Right ventricle myocardium superior (tissue), 1 donor: ENCODE measurements around the gene EPS8L3. TPM values are rescaled to one million over a fixed set of nuclear protein-coding genes. Genes with fewer than 3 reads are reported as not detected.
"Not testable (repeated sequence)": the region's sequence is repeated elsewhere in the genome, so short reads cannot be mapped to it uniquely, and the experiment has no call there.

Source experiments
- ATAC-seq: fragments of 200-7000 bp; cut with Tn5 transposase; one replicate; pipeline ENCODE4 v1.9.1; 2020; ENCODE audit warnings: mild to moderate bottlenecking; ENCODE audit not compliant: poor library complexity
- DNase-seq: peaks from one replicate; pipeline ENCODE4 v3.0.0-alpha.2; 2020
- intact Hi-C: fragments of 100-400 bp; cut with DNase I; formaldehyde crosslinking; loops from one replicate; pipeline ENCODE4 v1.11.2; 2022
- total RNA-seq: library from RNA; stranded (reverse); fragmentation: NEBNext Ultra II Directional; extraction: Animal tissue kit (Norgen Biotek cat#: 25700); gene quantifications from one replicate; pipeline ENCODE4 v1.2.1, GENCODE V29; 2021
- donor health status: DM: no; HTN: yes; CAD: no; lungs with severe emphysema.

The EPS8L3 gene
- total RNA-seq, 1 donor from 2014 or later = not detected

DNA sequence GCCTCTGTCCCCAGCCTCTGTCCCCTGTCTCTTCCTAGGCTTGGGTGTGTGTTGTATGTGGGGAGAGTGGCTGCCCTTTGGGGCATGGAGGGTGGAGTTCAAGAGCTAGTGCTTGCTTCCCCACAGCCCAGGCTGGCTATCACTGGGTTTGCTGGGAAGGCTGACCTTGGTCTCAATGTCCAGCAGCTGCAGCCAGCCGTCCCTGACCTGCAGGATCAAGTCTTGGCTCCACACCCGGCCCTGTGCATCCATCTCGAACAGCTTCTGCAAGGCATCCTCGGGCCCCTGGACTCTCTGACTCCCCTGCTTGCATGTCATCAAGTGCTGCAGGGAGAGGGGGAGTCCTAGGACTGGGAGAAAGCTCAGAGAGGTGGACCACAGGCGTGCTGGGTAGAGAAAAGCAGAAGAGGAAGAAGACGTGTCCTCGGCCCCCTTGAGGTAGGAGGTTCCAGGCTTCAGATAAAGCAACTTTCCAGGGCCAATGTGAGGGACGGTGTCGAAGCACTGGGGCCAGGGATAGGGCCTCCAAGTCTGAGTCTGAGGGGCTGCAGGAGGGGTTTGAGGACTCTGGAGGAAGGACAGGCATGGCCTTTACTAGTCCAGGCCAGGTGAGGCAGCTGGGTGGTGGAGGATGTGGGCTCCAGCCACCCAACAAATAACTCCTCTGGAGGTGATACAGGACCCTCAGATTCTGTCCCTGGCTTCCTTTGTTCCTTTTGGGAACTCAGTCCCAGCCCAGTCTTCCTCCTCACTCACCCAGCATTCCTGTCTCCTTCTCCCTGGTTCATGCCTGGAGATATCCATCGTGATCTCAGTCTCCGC, 4.0 kb downstream of the EPS8L3 start:
- no peak for DNase-seq
- intact Hi-C loops = loop anchor here (10.0 kb wide), 1 partner anchor 45 kb away; the partner anchor contains the start of gene GSTM5
- no peak for ATAC-seq

DNA sequence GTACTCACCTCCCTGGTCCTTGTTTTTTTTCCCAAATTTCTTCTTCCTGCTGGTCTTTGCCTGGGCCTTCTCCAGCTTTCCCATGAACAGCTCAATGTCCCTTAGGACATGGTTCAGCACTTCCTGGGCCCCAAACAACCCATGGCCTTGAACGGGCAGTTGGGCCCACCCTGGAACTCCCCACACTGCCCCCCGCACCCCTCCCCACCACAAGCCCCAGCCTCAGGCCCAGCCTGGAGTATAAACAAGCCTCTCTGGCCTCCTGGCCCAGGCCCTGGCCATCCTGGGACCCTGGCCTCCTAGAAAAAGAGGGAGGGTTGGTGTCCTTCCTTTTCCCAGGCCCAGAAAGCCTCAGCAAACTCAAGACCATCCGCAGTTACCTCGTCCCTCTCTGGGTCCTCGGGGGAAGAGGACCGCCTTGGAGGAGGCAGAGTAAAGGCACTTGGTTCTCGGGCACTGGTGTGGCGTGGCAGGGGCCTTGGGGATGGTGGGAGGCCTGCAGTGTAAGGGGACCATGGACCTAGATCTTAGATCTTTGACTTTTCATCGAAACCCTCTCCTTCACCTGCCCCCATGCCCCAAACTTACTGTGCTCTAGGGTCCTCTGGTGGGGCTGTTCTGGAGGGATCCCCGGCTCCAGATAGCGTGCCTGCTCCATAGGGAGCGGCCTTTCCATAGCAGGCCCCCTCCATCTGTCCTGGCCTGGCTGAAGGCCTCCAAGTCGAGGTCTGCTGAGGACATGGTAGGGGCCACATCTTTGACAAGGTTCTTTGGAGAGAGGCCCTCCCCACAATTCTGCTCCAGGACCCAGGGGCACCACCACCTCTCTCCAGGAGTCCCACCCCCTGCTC, 5.6 kb downstream of the EPS8L3 start:
- intact Hi-C loops = no loop called here
- no peak for ATAC-seq
- DNase-seq = no peak

DNA sequence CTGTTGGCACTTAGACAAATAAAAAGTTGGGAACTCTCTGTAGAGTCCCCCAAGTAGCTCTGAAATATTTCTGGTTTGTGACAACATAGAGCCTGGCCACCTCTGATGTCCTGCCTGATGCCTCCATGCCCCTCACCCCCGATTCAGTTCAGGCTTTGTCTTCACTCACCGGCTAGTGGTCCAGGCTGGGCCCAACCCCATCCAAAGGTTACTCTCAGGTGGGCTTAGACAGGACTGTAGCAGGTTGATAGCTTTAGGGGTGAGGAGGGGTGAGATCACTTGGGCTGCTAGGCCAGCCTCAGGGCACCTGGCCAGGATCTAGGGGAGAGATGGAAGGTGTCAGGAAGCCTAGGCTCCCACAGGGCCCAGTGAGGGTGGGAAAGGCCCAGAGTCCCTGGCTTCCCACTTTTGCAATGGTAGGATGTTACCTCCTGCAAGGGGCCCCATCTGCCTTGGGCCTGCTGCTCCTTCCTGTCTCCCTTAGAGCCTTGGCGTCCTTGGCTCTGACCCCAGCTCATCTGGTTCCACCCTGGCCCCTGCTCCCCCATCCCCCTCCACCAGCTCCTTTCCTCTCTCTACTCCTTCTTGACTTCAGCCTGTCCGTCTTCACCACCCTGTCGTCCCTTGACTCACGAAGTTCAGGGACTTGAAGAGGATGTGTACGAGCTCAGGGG, 6.7 kb downstream of the EPS8L3 start:
- DNase-seq (no peak), ATAC-seq (no peak)
- intact Hi-C loops = no loop called here

- DNase-seq, ATAC-seq, intact Hi-C loops: not testable (repeated sequence)
These were observed 7.4 kb downstream of the EPS8L3 start for GRCh38 chr1:109756325-109756724.

GRCh38 chr1:109754738-109755137, 9.0 kb downstream of the EPS8L3 start:
- DNase-seq (no peak), ATAC-seq (peak; percentile 79)
- intact Hi-C loops = no loop called here

DNA sequence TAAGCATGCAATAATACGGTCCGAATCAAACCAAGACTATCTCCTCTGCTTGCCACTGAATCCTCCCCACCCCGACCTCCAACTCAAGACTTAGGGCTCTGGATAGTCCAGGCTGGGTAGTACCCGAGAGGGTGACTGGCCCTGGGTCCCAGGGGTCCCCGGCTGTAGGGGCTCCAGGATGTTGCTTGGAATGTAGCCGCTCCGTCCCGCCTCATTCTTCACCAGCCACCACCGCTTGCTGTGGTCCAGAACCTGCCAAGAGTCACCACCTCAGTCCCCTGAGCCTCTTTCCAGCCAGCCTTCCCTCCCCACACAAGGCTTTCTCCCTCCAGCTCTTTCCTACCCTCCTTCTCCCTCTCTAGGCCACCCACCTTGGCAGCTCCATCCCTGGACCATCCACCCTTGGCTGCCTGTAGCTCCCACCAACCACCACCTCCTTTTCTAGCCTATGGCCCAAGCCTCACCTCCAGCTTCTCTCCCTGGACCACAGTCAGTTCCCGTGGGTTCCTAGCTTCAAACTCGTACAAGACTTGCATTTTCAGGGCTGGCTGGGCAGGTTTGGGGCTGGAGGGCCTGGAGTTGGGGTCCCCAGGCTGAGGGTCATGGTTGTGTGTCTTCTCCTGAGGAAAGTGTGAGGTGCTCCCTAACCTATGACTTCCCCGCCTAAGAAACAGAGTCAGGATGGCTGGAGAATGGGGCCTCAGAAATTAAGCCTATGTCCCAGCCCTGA, 12.0 kb downstream of the EPS8L3 start:
- DNase-seq (no peak), ATAC-seq (no peak)
- intact Hi-C loops = no loop called here

- DNase-seq (no peak), ATAC-seq (no peak)
- intact Hi-C loops = no loop called here
These were observed 12.8 kb downstream of the EPS8L3 start for GRCh38 chr1:109750920-109751319.

GRCh38 chr1:109750241-109750882, 13.4 kb downstream of the EPS8L3 start:
- intact Hi-C loops = no loop called here
- no peak for DNase-seq
- ATAC-seq = no peak

GRCh38 chr1:109749221-109749620, 14.5 kb downstream of the EPS8L3 start:
- DNase-seq (no peak), ATAC-seq (peak; percentile 67)
- intact Hi-C loops = no loop called here

- intact Hi-C loops, DNase-seq: not testable (repeated sequence)
These were observed 15.4 kb downstream of the EPS8L3 start for GRCh38 chr1:109748311-109748710.

GRCh38 chr1:109740615-109741373, 22.9 kb downstream of the EPS8L3 start, which contains the start of gene GSTM3:
GSTM3 (minus strand) TSS chr1:109741038; CDS start chr1:109740287, 751 bp downstream.
- intact Hi-C loops = no loop called here
- no peak for DNase-seq
- ATAC-seq = peak; percentile 14

More at GRCh38 chr1:109748311-109748710, 15.4 kb downstream of the EPS8L3 start:
- not testable (repeated sequence) for ATAC-seq

DNA sequence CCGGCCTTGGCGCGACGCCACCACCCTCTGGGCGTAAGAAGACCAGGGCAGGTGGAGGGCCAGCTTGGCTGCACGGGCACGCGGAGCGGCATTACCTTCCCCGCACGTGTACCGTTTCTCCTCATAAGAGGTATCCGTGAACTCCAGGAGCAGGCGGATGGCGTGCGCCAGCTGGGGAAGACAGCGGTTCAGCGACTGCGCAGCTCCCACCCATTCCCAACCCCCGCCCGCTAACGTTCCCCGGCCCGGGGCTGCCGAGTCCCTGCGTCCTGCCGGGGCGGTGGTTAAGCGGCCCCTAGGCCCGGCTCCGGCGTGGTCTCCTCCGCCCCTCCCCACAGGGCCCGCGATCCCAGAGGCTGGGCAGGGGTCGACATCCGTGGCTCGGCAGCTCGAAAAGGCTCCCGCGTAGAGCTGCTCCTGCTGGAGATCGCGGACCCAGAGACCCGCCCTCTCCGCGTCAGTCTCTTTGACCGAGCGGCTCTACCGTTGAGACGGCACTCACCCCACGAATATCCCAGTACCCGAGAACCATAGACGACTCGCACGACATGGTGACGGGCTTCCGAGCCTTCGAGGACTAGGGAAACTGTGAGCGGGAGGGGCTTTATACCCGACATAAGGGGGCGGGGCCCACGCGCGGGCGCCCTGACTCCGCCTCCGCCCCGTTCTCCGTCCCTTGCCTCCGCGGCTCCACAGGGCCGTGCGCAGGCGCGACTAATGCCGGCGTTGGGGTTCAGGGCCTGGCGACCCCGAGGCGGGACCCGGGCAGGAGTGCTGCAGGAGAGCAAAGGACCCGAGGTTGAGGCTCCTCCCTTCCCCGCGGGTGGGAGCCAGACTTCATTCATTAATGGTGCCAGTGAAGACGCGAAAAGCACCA, 23.7 kb downstream of the EPS8L3 start:
- peak; percentile 99 for ATAC-seq
- intact Hi-C loops = no loop called here
- peak; percentile 91 for DNase-seq

GRCh38 chr1:109733236-109733870, 30.4 kb downstream of the EPS8L3 start:
- DNase-seq (no peak), ATAC-seq (no peak)
- intact Hi-C loops = no loop called here

- ATAC-seq (no peak), DNase-seq (no peak)
- intact Hi-C loops = no loop called here
These were observed 31.3 kb downstream of the EPS8L3 start for GRCh38 chr1:109732390-109732881.

DNA sequence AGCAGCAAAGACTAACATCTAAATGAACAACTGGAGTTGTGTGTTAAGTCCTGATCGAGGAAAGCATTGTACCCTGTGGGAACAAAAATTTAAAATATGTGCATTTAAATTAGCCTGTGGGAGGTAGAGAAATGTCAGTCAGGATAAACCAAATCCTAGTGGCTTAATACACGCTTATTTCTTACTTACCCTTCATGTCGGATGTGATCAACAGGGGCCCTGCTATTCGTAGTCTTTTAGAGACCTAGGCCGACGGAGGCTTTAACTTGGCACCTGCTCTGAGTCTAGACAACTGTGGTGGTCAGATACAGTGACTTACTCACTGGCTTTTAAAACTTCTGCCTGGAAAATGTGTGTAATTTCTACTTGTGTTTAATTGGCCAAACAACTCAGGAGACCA, 33.1 kb downstream of the EPS8L3 start:
- DNase-seq = no peak
- intact Hi-C loops = no loop called here
- no peak for ATAC-seq

GRCh38 chr1:109728870-109729269, 34.9 kb downstream of the EPS8L3 start:
- ATAC-seq (no peak), DNase-seq (no peak)
- intact Hi-C loops = no loop called here
